ENCODE results near the gene UNC119. TPM values are rescaled to one million over a fixed set of nuclear protein-coding genes. Genes with fewer than 3 reads are reported as not detected.

UNC119 gene
- total RNA-seq, 1 donor from 2014 or later: 27.7 TPM

GRCh38 chr17:28521311-28522085, 30.9 kb downstream of the UNC119 start:
- H3K27me3 Mint-ChIP-seq (ENCODE audit: low read depth, unreplicated experiment): peaks cover 40% of the 10 kb centered on the region
- Histone ChIP-seq H3K36me3 (ENCODE audit: insufficient read depth, low read length) (no peaks in the 10 kb centered on the region), H2AFZ (ENCODE audit: low read depth, low read length) (no peak overlapping the region), H3K4me3 (ENCODE audit: insufficient read depth, low read depth, low read length) (no peak overlapping the region), H3K4me2 (ENCODE audit: low read length) (no peak overlapping the region), H3K27ac (ENCODE audit: low read depth, low read length) (no peak overlapping the region), H4K20me1 (ENCODE audit: insufficient read depth, low read length) (no peaks in the 10 kb centered on the region), H3K79me2 (ENCODE audit: insufficient read depth, low read length) (no peaks in the 10 kb centered on the region), H3K9ac (ENCODE audit: low read length) (no peak overlapping the region), H3K27me3 (ENCODE audit: insufficient read depth, low read length) (peaks cover 2% of the 10 kb centered on the region), H3K9me3 (ENCODE audit: insufficient read depth, low read depth, low read length) (no peaks in the 10 kb centered on the region), H3K4me1 (ENCODE audit: insufficient read depth, low read length) (peaks cover 10% of the 10 kb centered on the region)
- H3K27ac Mint-ChIP-seq (ENCODE audit: unreplicated experiment): no peak overlapping the region
- TF ChIP-seq EZH2 (IDR thresholded peaks at IDR 0.05; ENCODE audit: insufficient read depth, low read length): no peak
- TF ChIP-seq CTCF (IDR thresholded peaks at IDR 0.05; ENCODE audit: insufficient read depth, low read depth, low read length): no peak
- DNase-seq (ENCODE audit: low read depth) (no peak), FAIRE-seq (no peak)
- no peaks in the 10 kb centered on the region for H3K9me3 Mint-ChIP-seq (ENCODE audit: unreplicated experiment)
- H3K4me1 Mint-ChIP-seq (ENCODE audit: low read depth, unreplicated experiment): peaks cover 12% of the 10 kb centered on the region
- no peaks in the 10 kb centered on the region for H3K36me3 Mint-ChIP-seq (ENCODE audit: low read depth, unreplicated experiment)
- no peak overlapping the region for H3K4me3 Mint-ChIP-seq (ENCODE audit: unreplicated experiment)

GRCh38 chr17:28520687-28521086, 31.7 kb downstream of the UNC119 start:
- no peak for TF ChIP-seq EZH2 (IDR thresholded peaks at IDR 0.05; ENCODE audit: insufficient read depth, low read length)
- TF ChIP-seq CTCF (IDR thresholded peaks at IDR 0.05; ENCODE audit: insufficient read depth, low read depth, low read length): no peak
- Mint-ChIP-seq H3K9me3 (ENCODE audit: unreplicated experiment) (peaks cover 4% of the 10 kb centered on the region), H3K36me3 (ENCODE audit: low read depth, unreplicated experiment) (peaks cover 2% of the 10 kb centered on the region), H3K4me3 (ENCODE audit: unreplicated experiment) (no peak overlapping the region), H3K27ac (ENCODE audit: unreplicated experiment) (no peak overlapping the region), H3K27me3 (ENCODE audit: low read depth, unreplicated experiment) (peaks cover 46% of the 10 kb centered on the region), H3K4me1 (ENCODE audit: low read depth, unreplicated experiment) (peaks cover 8% of the 10 kb centered on the region)
- no peaks in the 10 kb centered on the region for H3K79me2 ChIP-seq (ENCODE audit: insufficient read depth, low read length)
- H4K20me1 ChIP-seq (ENCODE audit: insufficient read depth, low read length): no peaks in the 10 kb centered on the region
- no peak overlapping the region for H3K27ac ChIP-seq (ENCODE audit: low read depth, low read length)
- FAIRE-seq (no peak), DNase-seq (ENCODE audit: low read depth) (no peak)
- peaks cover 2% of the 10 kb centered on the region for H3K27me3 ChIP-seq (ENCODE audit: insufficient read depth, low read length)
- peaks cover 10% of the 10 kb centered on the region for H3K4me1 ChIP-seq (ENCODE audit: insufficient read depth, low read length)
- H3K4me2 ChIP-seq (ENCODE audit: low read length): no peak overlapping the region
- H3K9me3 ChIP-seq (ENCODE audit: insufficient read depth, low read depth, low read length): no peaks in the 10 kb centered on the region
- H3K4me3 ChIP-seq (ENCODE audit: insufficient read depth, low read depth, low read length): no peak overlapping the region
- H3K36me3 ChIP-seq (ENCODE audit: insufficient read depth, low read length): no peaks in the 10 kb centered on the region
- H3K9ac ChIP-seq (ENCODE audit: low read length): no peak overlapping the region
- H2AFZ ChIP-seq (ENCODE audit: low read depth, low read length): no peak overlapping the region

GRCh38 chr17:28519236-28519635, 33.2 kb downstream of the UNC119 start:
- Histone ChIP-seq H2AFZ (ENCODE audit: low read depth, low read length) (no peak overlapping the region), H3K9ac (ENCODE audit: low read length) (no peak overlapping the region), H4K20me1 (ENCODE audit: insufficient read depth, low read length) (no peaks in the 10 kb centered on the region), H3K79me2 (ENCODE audit: insufficient read depth, low read length) (no peaks in the 10 kb centered on the region), H3K4me2 (ENCODE audit: low read length) (no peak overlapping the region), H3K9me3 (ENCODE audit: insufficient read depth, low read depth, low read length) (no peaks in the 10 kb centered on the region), H3K4me1 (ENCODE audit: insufficient read depth, low read length) (no peaks in the 10 kb centered on the region), H3K27ac (ENCODE audit: low read depth, low read length) (no peak overlapping the region), H3K36me3 (ENCODE audit: insufficient read depth, low read length) (no peaks in the 10 kb centered on the region), H3K4me3 (ENCODE audit: insufficient read depth, low read depth, low read length) (no peak overlapping the region), H3K27me3 (ENCODE audit: insufficient read depth, low read length) (peaks cover 2% of the 10 kb centered on the region)
- FAIRE-seq: no peak
- no peak for DNase-seq (ENCODE audit: low read depth)
- no peaks in the 10 kb centered on the region for H3K4me1 Mint-ChIP-seq (ENCODE audit: low read depth, unreplicated experiment)
- no peak overlapping the region for H3K27ac Mint-ChIP-seq (ENCODE audit: unreplicated experiment)
- peaks cover 45% of the 10 kb centered on the region for H3K27me3 Mint-ChIP-seq (ENCODE audit: low read depth, unreplicated experiment)
- H3K9me3 Mint-ChIP-seq (ENCODE audit: unreplicated experiment): peaks cover 4% of the 10 kb centered on the region
- TF ChIP-seq CTCF (IDR thresholded peaks at IDR 0.05; ENCODE audit: insufficient read depth, low read depth, low read length): no peak
- no peak for TF ChIP-seq EZH2 (IDR thresholded peaks at IDR 0.05; ENCODE audit: insufficient read depth, low read length)
- peaks cover 2% of the 10 kb centered on the region for H3K36me3 Mint-ChIP-seq (ENCODE audit: low read depth, unreplicated experiment)
- H3K4me3 Mint-ChIP-seq (ENCODE audit: unreplicated experiment): no peak overlapping the region
